Activated CD4-positive, CD25-positive, alpha-beta regulatory T cell (primary cell): ENCODE data around the gene TRIM13.
"Not testable (repeated sequence)": the region's sequence is repeated elsewhere in the genome, so short reads cannot be mapped to it uniquely, and the experiment has no call there.

Experiments used
- DNase-seq, 4 experiments: peaks; one replicate each; lab custom pipeline; 2025; lab: John Stamatoyannopoulos, UW

TRIM13 gene

DNA sequence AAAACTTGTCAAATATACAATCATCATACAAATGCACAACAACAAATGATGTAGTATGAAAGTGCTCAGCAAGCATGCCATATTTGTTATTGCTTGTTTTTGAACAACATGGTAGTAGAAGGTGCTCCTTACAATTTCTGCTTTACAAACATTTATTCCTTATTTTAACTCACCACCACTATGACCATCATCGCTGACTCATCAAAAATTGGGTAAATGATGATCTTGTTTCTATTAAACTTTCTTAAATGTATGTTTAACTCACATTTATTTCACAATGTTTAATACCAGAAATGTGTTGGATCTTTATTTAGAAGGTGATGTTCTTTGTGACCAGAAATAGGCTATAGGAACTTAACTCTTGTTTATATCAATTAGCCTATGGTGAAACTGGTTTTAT, 63.9 kb downstream of the TRIM13 start:
- no peak for DNase-seq

- DNase-seq = not testable (repeated sequence)
These were observed 65.5 kb downstream of the TRIM13 start for GRCh38 chr13:50062336-50062735.

DNA sequence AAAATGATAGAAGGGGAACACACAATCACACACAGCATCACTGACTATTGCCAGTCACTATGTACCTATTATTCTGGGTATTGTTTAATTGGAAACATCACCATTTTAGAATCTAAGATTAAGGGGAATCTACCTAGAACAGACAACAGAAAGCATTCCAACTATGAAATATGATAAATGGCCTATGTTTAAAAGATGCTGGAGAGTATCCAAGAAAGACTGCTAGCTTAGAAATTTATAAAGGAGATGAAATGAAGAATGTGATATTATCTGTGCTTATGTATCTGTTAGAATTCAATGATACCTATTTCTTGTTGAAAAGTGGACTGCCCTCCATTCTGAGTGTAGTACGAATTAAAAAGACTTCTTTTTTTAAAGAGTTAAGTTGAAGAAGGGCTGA, 68.9 kb downstream of the TRIM13 start:
- no peak for DNase-seq
